Mesothelial cell of epicardium (in vitro differentiated cells): ENCODE measurements around the gene SIL1. TPM values are rescaled to one million over a fixed set of nuclear protein-coding genes. Genes with fewer than 3 reads are reported as not detected.
A peak's percentile ranks its signal among the peaks of the same experiment; 100 is the strongest.

ENCODE experiments used
- DNase-seq, 2 experiments: peaks; one replicate each; pipeline ENCODE4 v3.0.0; 2021; ENCODE audit warnings: low spot score in 2 of 2; ENCODE audit not compliant: unreplicated experiment in 2 of 2
- H3K27ac Mint-ChIP-seq: 2 replicates; pipeline ENCODE4 v1.8.0; 2021; ENCODE audit warnings: mixed read lengths
- H3K27me3 Mint-ChIP-seq: 2 replicates; pipeline ENCODE4 v1.8.0; 2021; ENCODE audit warnings: low read depth, mixed read lengths
- H3K36me3 Mint-ChIP-seq: 2 replicates; pipeline ENCODE4 v1.8.0; 2021; ENCODE audit warnings: mixed read lengths
- H3K4me1 Mint-ChIP-seq: 2 replicates; pipeline ENCODE4 v1.8.0; 2021; ENCODE audit warnings: mixed read lengths
- H3K4me3 Mint-ChIP-seq: 2 replicates; pipeline ENCODE4 v1.8.0; 2021; ENCODE audit warnings: mild to moderate bottlenecking, moderate library complexity, mixed read lengths
- H3K9me3 Mint-ChIP-seq: 2 replicates; pipeline ENCODE4 v1.8.0; 2021; ENCODE audit warnings: mixed read lengths
- CTCF ChIP-seq: fragments of 200-600 bp; sonication (generic); IDR thresholded peaks from one replicate; pipeline ENCODE4 v1.5.0; 2021; ENCODE audit warnings: antibody characterized with exemption; ENCODE audit not compliant: unreplicated experiment
- total RNA-seq: library from RNA; stranded (reverse); gene quantifications from 3 replicates; pipeline ENCODE4 v1.2.1, GENCODE V29; 2021

The SIL1 gene
- total RNA-seq, 1 donor from 2014 or later = 46.2 TPM

GRCh38 chr5:138981131-138981530 lies 217.0 kb downstream of the SIL1 start:
- DNase-seq = no peak
- Mint-ChIP-seq H3K4me1 (peaks cover 32% of the 10 kb centered on the region), H3K27ac (no peak overlapping the region), H3K27me3 (no peaks in the 10 kb centered on the region), H3K4me3 (no peak overlapping the region), H3K9me3 (no peaks in the 10 kb centered on the region), H3K36me3 (peaks cover 13% of the 10 kb centered on the region)
- no peak for TF ChIP-seq CTCF

GRCh38 chr5:138980441-138980840 lies 217.7 kb downstream of the SIL1 start:
- Mint-ChIP-seq H3K4me3 (no peak overlapping the region), H3K36me3 (peaks cover 13% of the 10 kb centered on the region), H3K27me3 (no peaks in the 10 kb centered on the region), H3K27ac (peak overlapping the region; percentile 28), H3K9me3 (no peaks in the 10 kb centered on the region), H3K4me1 (peaks cover 35% of the 10 kb centered on the region)
- no peak for DNase-seq
- no peak for TF ChIP-seq CTCF

GRCh38 chr5:138979684-138980280 lies 218.4 kb downstream of the SIL1 start:
- H3K36me3 Mint-ChIP-seq = peaks cover 13% of the 10 kb centered on the region
- H3K9me3 Mint-ChIP-seq = no peaks in the 10 kb centered on the region
- H3K27me3 Mint-ChIP-seq = no peaks in the 10 kb centered on the region
- peak in 1 of 2 experiments; percentile 17 for DNase-seq
- H3K27ac Mint-ChIP-seq = peak overlapping the region; percentile 28
- peaks cover 41% of the 10 kb centered on the region for H3K4me1 Mint-ChIP-seq
- H3K4me3 Mint-ChIP-seq = no peak overlapping the region
- TF ChIP-seq CTCF = no peak

GRCh38 chr5:138978581-138978980 lies 219.6 kb downstream of the SIL1 start:
- Mint-ChIP-seq H3K4me3 (no peak overlapping the region), H3K27me3 (no peaks in the 10 kb centered on the region), H3K4me1 (peaks cover 53% of the 10 kb centered on the region)

GRCh38 chr5:138978080-138978479 lies 220.1 kb downstream of the SIL1 start:
- Mint-ChIP-seq H3K4me1 (peaks cover 54% of the 10 kb centered on the region), H3K27ac (peak overlapping the region; percentile 68), H3K4me3 (no peak overlapping the region)

More at GRCh38 chr5:138978581-138978980, 219.6 kb downstream of the SIL1 start:
- no peak for DNase-seq
- peaks cover 12% of the 10 kb centered on the region for H3K36me3 Mint-ChIP-seq
- no peaks in the 10 kb centered on the region for H3K9me3 Mint-ChIP-seq
- H3K27ac Mint-ChIP-seq = peak overlapping the region; percentile 4
- TF ChIP-seq CTCF = no peak

More at GRCh38 chr5:138978080-138978479, 220.1 kb downstream of the SIL1 start:
- no peak for DNase-seq
- H3K9me3 Mint-ChIP-seq = no peaks in the 10 kb centered on the region
- peaks cover 9% of the 10 kb centered on the region for H3K36me3 Mint-ChIP-seq
- H3K27me3 Mint-ChIP-seq = no peaks in the 10 kb centered on the region
- TF ChIP-seq CTCF = no peak
